ENCODE data around the gene FAM50A.
"Not testable (repeated sequence)": the region's sequence is repeated elsewhere in the genome, so short reads cannot be mapped to it uniquely, and the experiment has no call there.

The FAM50A gene

DNA sequence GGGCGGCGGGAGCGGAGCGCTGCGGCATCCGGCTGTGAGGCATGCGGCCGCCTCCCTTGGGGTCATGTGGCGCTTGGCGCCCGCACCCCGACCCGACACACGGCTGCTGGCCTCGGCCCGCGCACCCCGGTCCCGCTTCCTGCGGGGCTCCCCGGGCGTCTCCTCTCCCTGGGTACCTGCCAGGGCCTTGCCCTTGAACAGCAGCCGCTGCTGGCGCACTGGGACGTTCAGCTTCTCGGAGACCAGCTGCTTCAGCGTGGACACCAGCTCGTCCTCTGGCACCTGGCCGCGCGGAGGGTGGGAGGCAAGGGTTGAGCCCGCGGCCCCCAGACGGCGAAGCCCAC, 42.1 kb downstream of the FAM50A start:
- no peak for DNase-seq

DNA sequence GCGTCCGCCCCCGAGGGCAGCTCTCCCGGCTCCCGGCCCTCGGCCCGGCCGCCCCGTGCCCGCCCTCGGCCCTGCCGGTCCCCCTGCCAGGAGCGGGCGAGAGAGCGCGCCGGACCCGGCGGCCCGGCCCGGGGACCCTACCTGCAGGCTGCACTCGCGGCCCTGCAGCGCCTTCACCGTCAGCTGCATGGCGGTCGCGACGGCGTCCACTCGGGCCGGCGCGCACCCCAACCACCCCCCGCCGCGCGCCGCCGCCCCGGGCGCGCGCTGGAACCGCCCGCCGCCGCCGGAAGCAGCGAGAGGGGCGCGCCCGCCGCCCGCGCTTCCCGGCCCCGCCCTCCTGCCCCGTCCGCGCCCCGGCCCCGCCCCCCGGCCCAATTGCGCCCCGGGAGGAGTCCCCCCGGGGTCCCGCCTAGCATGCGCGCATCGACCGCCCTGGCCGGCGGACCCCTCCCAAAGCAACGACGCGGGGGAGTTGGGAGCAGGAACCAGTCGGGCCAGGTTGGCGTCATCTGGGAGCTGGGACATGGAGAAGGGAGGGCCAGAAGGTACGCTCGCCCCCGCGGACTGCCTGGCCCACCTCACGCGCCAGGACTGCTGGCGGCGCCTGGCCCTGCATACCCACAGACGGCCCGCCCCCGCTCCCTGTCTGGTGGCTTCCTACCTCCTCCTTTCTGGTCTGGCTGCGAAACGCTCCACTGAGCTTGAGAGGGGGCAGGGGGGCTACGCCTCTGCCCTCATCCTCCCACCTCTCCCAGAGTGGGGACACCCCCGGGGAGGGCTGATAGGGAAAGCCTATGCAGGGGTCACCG, 42.7 kb downstream of the FAM50A start, which contains the start of gene UBL4A:
TSS of gene UBL4A (minus strand) at position 220 of the 812 bp plus-strand sequence. CDS start at position 189, 31 bp downstream.
- DNase-seq, result peak; percentile 80

DNA sequence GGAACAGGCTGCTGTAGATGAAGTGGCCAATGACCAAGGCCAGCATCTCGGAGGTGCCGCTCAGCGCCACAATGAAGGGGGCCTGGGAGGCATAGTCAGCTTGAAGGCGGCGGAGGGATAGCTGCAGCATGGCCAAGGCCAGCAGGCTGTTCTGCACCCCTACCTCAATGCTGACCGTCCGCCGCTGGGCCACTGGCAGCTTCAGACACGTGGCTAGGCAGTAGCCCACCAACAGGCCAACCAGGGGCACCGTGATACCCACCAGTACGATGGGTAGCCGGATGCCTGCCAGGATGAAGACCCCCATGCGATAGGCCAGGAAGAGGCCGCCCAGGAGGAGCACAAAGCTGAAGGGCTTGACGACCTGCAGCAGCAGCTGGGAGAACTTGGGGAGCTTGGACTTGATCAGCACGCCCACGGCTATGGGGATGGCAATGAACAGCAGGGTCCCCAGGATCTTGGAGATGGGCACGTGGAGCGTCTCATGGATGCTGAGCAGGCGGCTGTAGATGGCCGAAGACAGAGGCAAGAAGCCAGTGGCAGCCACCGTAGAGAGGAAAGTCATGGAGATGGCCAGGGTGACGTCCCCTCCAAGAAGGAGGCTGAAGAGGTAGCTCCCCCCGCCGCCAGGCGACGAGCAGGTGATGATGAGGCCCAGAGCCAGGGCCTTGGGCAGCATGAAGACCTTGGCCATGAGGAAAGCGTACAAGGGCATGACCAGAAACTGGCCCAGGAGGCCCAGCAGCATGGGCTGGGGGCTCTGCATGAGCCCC, 43.8 kb downstream of the FAM50A start:
- no peak for DNase-seq

DNA sequence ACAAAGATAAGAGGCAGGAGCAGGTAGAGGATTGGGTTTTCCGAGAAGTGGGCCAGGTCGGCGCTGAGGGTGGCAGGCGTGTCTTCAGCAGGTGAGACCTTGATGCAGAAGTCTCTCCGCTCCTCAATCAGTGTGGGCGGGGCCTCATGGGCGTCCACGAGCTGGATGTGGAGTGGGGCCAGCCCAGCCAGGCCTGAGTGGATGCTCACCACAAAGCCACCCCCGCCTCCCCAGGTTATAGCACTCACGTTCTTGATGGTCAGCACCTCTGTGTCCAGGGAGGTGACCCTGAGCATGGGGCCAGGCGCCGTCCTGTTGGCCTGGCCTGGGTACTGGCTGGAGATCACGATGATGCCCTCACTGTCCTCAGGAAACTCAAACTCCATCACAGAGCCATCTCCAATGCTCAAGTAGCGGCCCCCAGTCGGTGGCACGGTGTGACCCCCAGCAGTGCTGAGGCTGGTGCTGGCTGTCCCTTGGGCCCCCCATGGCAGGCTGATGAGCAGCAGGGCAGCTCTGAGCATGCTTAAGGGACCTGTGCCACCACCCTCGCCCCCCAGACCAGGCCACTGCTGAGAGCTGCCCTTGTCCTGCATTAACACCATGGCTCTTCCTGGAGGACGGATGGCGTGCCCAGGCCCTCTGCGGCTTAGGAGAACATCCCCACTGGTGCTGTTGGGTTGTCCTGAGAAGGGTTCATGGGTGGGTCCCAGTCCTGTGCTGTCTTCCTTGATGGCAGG, 44.6 kb downstream of the FAM50A start:
- DNase-seq, result no peak

DNA sequence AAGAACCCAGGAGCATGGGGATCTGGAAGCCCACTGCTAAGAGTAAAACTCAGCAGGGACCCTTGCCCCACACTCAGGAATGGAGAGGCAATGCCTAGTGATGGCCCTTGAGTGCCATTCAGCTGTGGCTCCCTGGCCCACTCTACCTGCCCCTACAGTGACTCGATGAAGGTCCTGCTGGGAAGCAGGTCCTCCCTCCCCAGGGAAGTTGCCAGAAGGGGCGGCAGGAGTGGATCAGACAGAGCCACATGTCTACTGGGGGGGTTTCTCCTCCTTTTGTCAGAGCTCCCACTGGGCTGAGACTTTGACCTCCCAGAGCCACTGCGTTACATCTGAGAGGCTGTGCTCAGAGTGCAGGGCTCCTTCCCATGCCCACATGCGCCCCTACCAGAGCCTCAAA, 45.2 kb downstream of the FAM50A start:
- DNase-seq, result no peak

DNA sequence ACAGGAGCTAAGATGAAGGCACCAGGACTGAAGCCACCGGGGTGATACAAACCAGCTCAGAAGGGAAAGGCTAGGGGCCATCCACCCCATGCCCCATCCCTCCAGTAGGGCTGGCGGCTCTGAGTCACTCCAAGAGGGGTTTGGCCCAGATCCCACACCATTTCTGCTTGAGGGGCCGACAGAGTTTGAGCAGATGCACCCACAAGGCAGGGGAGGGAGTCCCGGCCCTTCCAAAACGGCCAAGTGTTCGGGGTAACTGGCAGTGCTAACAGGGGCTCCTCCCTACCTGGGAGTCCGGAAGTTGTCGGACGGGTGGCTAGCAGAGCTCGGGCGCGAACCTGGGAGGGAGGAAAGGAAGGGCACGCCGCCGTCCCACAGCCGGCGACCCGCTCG, 46.1 kb downstream of the FAM50A start:
- peak; percentile 33 for DNase-seq

DNA sequence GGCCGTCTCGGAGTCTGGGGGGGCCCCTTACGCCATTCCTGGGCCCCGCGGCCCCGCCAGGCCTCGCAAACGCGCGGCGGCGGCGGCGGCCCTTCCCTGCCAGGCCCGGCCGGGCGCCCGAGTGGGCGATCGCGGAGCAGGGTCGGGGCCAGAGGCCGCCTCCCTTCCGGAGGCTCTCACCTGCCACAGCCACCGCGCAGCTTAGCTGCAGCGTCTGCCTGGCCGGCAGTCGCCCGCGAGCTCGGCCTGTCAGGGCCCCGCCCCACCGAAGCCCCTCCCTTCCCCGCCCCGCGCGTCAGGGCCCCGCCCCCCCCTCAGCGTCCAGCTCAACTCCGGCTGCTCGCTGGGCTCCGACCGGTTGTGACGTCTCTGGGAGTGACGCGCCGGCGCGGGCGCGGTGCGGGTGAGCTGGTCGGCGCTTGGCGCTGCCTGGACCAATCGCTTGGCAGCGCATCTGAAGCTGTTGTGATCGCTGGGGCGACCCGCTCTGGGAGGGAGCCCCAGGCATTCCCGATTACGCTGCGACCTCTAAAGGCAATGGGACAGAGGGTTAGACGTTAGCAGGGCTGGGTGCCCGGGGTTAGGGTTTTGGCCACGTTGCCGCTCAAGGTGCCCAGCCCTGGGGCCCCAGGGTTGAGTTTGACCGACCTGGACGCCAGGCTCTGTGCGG, 46.6 kb downstream of the FAM50A start, which contains the start of gene SLC10A3:
TSS of gene SLC10A3 (minus strand) at position 216 of the 670 bp plus-strand sequence. CDS start 1,689 bp downstream, outside the sequence.
- DNase-seq, result peak; percentile 96

DNA sequence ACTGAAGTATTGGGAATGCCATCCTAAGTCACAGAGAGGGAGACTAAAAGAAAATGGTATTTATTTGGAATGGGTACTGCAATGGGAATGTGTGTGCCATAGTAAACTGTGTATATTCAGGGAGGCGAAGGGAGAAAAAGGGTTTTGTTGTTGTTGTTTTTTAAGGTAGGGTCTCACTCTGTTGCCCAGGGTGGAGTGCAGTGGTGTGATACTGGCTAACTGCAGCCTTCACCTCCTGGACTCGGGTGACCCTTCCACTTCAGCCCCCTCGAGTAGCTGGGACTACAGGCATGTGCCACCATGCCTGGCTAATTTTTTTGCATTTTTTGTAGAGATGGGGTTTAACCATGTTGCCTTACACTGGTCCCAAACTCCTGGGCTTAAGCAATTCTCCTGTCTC, 50.8 kb downstream of the FAM50A start:
- no peak for DNase-seq

DNA sequence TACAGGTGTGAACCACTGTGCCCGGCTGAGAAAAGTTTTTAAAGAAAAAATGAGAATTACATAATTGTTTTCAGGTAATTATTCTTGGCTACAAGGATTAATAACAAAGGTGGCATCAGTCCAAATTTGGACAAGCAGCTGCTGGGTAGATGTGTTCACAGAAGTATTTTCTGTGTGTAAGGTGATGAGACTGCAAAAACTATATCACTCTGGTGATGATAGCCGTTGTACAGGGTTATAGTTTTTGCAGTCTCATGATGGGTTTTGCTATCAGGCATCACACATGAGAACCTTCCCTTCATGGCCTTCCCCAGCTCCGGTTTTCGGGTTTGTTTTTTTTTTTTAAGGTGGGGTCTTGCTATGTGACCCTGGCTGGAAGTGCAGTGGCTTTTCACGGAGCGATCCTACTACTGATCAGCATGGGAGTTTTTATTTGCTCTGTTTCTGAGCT, 51.6 kb downstream of the FAM50A start:
- DNase-seq, result no peak

DNA sequence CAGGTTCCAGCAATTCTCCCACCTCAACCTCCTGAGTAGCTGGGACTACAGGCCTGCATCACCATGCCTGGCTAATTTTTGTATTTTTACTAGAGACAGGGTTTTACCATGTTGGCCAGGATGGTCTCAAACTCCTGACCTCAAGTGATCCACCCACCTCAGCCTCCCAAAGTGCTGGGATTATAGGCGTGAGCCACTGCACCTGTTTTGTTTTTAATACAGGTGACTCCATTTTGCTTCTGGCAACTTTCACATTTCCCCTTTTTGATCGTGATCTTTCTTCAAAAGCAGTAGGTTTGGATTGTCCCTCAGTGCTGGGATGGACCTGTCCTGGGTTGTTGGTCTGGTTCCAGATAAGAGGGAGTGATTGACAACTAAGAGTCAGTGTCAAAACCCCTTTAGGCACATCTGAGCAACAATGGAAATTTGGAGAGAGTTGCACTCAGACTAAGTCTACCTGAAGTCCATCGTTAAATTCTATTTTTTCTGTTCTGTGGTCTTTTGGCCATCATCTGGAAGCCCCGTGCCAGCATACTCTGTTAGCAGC, 52.7 kb downstream of the FAM50A start:
- not testable (repeated sequence) for DNase-seq
